DMS153 treated with DMSO at 0.1 percent for 48 hours (cell line): ENCODE measurements around the gene CBX4.

ENCODE experiments used
- DNase-seq: peaks from one replicate; lab custom pipeline; 2025; ENCODE audit not compliant: unreplicated experiment; lab: John Stamatoyannopoulos, UW

CBX4 gene

GRCh38 chr17:79791735-79792161 lies 47.5 kb downstream of the CBX4 start:
- no peak for DNase-seq

DNA sequence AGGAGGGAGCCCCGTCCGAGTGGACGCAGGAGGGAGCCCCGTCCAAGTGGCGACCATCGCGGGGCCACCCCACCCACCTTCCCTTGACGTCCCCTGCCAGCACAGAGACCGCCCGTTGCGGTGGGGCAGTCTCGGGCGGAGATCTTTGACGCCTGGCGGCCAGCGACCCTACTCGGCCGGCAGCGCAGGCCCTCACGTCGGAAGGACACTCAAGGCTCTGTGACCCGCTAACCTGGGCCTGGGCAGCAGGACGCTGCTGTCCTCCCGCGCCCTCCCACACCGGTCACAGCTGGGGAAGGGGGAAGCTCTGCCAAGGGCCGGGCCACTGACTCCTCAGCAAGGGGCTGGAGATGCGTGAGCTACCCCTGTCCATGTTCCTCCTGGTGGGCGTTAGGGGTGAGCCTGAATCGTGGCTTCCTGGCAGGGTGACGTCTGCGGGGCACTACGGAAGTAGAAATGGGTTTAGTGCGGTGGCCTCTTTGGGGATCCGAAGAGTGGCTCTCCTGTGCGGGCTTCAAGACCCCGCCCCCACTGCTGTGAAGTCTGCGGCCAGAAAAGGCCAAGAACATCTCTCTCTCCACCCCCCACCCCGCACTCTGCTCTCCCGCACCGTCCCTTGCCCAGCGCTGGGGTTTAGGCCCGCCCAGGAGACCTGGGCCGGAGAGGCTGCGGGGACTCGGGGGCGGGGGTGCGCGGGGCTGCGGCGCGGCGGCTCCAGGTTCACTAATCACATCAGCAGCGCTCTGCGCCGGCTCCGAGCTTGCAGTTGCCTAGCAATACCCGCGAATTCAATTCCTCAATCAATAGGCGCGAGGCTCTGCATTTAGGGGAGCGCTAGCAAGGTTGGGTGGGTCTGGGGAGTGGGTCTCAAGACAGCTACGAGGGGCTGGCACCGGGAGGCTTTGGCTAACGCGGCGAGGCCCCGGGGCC lies 48.2 kb downstream of the CBX4 start:
- DNase-seq = no peak

- no peak for DNase-seq
These were observed 49.1 kb downstream of the CBX4 start for GRCh38 chr17:79789943-79790804.

- DNase-seq = no peak
These were observed 50.0 kb downstream of the CBX4 start for GRCh38 chr17:79788989-79789942.

- DNase-seq = no peak
These were observed 50.8 kb downstream of the CBX4 start for GRCh38 chr17:79788455-79788854.

DNA sequence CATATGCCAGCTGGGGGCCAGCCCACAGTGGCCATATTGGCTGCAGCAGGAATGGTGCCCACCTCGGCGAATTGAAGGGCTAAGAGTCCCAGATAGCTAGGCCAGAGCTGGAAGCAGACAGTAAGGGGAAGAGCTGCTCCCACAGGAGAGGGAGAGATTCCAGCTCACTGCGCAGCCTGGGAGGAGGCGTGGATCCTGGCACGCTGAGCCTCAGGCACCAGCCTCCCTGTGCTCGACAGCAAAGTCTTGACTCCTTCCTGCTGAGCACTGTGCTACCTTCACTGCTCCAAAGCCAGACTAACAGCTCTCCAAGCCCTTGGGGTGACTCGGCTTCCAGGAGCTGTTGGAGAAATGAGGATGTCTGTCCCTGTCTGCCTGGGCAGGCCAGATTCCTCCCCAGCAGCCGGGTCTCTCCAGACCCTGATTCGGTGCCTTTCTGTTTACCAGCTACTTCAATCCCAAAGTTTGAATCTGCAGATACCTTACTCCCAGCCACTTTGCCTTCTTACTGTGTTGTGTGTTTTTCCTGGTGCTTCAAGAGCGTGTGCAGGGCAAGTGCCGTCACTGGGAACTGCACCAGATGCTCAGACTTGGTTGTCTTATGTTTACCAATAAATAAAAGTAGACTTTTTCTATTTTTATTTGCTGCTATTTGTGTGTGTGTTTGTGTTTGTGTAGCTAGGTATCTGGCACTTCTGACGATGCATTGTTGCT lies 52.2 kb downstream of the CBX4 start:
- no peak for DNase-seq

DNA sequence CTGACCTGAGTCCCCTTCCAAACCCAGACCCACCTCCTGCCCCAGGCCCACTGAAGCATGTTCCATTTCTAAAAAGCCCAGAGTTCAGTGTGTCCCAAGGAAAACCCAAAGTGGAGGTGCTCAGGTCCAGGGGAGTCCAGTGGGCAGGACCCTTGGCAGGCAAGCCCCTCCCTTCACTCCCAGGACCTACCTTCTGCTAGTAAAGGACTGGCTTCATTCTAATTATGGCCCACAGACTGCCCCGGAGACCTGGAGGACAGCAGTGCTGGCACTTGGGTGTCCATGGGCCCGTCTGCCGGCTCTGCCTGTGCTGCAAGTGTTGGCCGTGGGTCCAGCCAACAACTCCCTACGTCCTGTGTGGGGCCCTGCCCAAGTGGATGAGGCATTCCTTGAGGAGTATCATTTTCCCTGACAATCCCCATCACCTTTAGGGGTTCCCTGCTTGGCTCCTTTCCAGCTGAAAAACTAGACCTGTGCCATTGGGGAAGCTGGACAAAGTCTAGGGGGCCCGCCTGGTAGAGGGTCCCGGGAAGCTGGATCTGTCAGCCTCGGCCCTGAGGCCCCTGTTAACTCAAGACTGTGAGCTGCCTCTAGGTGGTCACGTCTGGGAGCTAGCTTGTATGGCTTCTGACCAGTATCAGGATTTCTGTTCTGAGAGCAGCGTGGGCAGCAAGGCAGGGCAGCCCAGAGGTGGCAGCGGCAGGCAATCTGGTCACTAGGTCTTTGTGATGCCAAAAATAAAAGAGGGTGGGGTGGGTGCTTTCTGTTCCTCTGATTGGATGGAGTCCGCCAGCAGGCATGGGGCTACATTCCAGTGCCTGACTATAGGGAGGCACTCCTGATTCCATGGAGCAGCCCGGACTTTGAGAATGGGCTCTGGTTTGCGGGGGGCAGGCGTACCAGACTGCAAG lies 53.1 kb downstream of the CBX4 start:
- DNase-seq = no peak

DNA sequence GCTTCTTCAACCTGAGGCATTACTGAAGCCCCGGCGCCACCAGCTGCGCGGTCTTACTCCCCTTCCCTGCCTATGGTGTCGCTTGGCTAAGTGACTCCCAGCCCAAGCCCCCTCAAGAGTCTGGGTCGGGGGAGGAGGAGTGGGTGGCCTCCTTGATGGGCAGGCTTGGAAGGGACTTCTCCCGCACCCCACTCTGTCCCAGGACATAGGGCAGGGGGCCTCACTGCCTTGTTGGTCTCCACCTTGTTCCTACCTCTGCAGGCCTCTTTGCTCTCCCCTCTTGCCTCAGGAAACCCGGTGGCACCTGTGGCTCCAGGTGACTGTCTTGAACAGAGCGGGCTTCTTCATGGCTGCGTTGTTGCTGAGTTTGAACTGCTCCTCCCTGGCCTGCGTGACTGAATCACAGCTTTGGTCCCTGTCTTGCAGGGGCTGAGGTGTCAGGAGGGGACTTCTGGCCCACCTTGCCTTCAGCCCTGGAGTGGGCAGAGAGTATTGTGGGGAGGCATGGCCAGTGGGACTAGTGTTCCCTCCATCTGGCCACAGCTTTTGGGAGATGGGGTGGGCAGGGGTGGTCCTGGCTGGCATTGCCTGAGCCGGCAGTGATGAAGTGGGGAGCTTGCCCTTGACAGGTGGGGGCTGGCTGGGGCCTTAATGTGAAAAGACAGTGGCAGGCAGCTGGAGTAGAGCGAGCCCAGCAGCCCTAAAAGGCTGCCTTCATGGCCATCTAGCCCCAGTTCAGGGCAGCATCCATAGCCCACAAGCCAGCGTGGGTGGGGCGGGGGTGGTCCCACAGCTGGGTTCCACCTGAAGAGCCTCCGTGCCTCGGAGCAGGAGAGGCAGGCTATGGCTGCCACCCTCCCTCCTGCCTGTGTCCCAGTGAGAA lies 54.0 kb downstream of the CBX4 start:
- DNase-seq = no peak

GRCh38 chr17:79784353-79785016 lies 54.8 kb downstream of the CBX4 start:
- DNase-seq = no peak

DNA sequence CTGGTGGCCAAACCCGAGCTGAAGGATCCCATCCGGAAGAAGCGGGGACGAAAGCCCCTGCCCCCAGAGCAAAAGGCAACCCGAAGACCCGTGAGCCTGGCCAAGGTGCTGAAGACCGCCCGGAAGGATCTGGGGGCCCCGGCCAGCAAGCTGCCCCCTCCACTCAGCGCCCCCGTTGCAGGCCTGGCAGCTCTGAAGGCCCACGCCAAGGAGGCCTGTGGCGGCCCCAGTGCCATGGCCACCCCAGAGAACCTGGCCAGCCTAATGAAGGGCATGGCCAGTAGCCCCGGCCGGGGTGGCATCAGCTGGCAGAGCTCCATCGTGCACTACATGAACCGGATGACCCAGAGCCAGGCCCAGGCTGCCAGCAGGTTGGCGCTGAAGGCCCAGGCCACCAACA lies 55.3 kb downstream of the CBX4 start:
- DNase-seq = no peak
